ENCODE results near the gene EEIG2.
"Not testable (repeated sequence)": the region's sequence is repeated elsewhere in the genome, so short reads cannot be mapped to it uniquely, and the experiment has no call there.

The EEIG2 gene

DNA sequence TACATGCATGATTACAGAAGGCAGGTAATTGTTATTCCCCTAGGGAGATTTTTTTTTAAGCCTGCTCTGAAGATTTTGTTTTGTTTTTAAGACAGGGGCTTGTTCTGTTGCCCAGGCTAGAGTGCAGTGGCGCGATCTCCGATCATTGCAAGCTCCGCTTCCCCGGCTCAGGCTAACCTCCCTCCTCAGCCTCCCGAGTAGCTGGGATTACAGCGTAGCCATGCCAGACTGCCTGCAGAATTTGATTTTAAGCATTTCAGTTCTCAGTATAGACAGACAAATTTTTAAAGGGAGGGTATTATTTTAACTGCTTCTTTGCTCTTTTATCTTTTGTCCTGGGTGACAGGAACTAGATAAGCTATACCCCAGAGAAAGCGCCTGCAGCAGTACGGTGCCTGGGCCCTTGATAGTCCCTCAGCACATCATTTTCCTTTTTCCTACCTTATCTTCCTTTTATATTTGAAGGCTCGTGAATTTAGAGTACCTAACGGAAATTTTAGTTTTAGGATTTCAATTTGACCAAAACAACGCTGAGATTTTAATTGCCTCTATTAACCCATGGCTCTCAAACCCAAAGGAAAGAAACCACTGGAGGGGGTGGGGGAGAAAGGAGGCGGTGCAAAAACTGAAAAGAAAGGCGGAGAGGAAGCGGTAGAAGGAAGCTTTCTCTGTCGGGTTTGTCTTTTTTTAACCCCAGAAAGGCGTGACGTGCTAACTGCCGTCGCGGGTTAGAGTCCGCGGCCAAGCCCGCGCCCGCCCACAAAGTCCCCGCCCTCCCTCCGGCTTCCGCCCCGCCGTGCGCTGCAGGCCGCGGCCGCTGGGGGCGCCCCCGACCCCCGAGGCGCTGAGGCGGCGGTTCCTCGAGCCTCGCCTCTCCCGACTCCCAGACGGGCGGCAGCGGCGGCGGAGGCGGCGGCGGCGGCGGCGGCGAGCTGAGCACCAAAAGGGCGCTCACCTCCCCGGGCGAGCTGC, at the start of gene EEIG2:
Gene EEIG2 (plus strand): TSS at position 886 of the 972 bp plus-strand sequence. CDS start 329 bp downstream, outside the sequence.
- DNase-seq (ENCODE audit: low read depth in 2 of 2) = peak; percentile 87

DNA sequence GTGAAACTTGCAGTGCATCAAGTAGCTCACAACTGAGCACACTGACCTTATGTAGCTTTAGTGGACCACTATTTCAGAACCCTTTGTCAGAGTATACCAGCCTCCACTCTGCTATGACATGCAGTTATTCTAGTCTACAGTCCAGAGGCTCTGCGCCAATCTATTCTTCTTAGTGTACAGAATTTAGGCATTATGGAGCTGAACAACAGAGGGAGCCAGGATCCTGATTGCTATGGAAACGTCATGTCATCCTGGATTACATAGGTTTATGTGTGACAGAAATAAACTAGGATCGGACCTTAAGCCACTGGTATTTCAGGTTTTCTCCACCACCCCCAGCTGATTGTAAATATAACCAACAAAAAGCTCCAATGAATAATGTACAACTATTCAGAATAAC, 48.1 kb upstream of the EEIG2 start:
- DNase-seq (ENCODE audit: low read depth in 2 of 2) = no peak

DNA sequence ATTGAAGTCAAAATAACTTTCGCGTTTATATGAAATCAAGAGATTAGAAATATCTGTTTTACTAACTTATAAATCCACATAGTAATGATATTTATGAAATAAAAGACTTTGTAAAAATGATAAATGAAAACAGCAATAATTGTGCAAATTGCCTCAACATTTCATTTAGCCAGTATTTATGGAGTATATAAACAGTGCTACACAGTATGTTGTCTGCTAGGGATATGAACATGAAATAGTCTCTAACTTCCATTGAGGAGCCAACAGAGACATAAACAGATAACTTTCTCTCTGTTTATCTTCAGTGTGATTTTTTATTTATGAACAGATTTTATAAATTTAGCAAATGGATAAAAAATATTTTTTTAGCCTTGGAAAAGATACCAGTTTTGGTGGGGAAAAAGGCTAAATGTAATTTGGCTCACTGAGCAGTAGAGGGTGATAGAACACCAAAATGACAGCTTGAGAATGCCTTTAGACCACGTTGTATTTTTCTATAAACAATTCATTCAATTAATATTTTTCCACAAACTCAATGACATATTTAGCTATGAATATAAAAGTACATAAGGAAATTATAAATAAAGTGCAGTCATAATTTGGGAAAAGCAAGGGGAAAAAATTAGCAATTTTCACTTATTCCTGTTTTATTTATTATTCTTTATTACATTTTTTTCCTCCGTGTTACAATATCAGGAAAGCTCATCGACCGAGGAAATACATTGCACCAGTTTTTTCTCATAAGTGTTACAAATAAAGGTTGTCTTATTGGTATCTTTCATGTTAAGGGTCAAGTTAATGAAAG, 47.5 kb upstream of the EEIG2 start:
- DNase-seq (ENCODE audit: low read depth in 2 of 2) = no peak

DNA sequence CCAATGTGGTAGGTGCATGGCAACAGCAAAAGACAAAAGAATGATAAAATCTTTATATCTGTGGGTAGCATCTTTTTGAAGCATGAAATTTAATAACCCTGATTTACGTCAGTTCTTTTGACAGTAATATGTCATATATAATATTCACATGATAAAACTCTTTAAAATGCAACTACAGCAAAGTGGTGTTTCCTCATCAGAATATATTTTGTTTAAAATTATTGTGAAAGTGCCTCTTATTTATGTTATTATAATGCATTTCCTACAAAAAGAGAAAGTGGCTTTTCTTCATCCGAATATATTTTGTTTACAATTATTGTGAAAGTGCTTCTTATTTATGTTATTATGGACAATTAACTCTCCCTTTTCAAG, 46.9 kb upstream of the EEIG2 start:
- no peak for DNase-seq (ENCODE audit: low read depth in 2 of 2)

DNA sequence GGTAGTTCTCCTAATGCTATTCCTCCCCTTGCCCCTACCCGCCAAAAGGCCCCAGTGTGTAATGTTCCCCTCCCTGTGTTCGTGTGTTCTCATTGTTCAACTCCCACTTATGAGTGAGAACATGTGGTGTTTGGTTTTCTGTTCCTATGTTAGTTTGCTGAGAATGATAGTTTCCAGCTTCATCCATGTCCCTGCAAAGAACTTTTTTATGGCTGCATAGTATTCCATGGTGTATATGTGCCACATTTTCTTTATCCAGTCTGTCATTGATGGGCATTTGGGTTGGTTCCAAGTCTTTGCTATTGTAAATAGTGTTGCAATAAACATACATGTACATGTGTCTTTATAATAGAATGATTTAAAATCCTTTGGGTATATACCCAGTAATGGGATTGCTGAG, 46.0 kb upstream of the EEIG2 start:
- not testable (repeated sequence) for DNase-seq (ENCODE audit: low read depth in 2 of 2)

DNA sequence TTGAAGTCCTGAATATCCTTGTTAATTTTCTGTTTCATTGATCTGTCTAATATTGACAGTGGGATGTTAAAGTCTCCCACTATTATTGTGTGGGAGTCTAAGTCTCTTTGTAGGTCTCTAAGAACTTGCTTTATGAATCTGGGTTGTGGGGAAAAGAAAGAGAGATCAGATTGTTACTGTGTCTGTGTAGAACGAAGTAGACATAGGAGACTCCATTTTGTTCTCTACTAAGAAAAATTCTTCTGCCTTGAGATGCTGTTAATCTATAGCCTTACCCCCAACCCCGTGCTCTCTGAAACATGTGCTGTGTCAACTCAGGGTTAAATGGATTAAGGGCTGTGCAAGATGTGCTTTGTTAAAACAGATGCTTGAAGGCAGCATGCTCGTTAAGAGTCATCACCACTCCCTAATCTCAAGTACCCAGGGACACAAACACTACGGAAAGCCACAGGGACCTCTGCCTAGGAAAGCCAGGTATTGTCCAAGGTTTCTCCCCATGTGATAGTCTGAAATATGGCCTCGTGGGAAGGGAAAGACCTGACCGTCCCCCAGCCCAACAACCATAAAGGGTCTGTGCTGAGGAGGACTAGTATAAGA, 42.5 kb upstream of the EEIG2 start:
- not testable (repeated sequence) for DNase-seq (ENCODE audit: low read depth in 2 of 2)

DNA sequence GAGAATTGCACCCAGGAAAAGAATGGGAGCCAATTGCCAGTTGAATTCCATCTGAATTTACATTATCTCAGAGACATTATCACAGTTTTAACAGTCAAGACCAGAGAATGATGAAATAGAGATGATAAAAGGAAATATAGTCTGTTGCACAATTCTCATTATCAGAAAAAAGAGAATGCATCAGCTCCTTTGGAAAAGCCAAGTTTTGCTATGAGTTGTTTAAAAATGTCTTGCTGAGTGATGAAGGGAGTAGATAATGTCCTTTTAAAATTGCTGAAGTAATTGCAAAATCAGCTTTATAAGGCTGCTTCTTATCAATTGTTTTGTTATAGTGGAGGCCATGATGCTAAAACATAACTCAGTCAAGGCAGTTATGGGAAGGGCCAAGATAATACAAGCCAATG, 37.9 kb upstream of the EEIG2 start:
- no peak for DNase-seq (ENCODE audit: low read depth in 2 of 2)

DNA sequence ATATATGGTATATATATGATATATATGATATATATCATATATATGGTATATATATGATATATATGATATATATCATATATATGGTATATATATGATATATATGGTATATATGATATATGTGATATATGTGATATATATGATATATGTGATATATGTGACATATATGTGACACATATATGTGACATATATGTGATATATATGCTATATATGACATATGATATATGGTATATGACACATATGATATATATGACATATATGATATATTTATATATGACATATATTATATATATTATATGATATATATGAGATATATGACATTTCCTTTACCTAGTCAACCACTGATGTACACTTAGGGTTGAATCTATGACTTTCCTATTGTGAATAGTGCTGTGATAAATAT, 36.1 kb upstream of the EEIG2 start:
- DNase-seq (ENCODE audit: low read depth in 2 of 2) = no peak

DNA sequence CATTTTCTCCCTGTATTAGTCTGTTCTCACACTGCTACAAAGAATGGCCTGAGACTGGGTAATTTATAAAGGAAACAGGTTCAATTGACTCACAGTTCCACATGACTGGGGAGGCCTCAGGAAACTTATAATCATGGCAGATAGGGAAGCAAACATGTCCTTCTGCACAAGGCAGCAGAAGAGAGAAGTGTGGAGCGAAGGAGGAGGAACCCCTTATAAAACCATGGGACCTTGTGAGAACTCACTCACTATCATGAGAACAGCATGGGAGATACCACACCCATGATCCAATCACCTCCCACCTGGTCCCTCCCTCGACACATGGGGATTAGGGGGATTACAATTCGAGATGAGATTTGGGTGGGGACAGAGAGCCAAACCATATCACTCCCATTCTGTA, 35.2 kb upstream of the EEIG2 start:
- DNase-seq (ENCODE audit: low read depth in 2 of 2) = no peak

DNA sequence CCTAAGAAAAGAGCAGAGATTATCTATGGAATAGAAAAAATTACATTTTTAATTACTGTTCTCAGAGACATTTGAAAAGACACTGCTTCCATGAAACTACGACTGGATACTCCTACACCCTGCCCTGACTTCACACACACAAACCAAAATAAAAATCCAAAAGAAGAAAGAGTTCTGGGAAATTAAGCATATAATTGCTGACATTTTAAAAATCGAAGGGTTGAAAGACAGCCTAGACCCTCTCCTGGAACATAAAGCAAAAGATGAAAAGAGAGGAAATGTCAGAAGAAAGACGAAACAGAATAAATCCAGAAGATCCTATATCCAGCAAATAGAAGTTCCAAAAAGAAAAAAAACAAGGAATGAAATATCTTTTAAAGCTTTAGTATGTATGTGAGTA, 32.8 kb upstream of the EEIG2 start:
- no peak for DNase-seq (ENCODE audit: low read depth in 2 of 2)

DNA sequence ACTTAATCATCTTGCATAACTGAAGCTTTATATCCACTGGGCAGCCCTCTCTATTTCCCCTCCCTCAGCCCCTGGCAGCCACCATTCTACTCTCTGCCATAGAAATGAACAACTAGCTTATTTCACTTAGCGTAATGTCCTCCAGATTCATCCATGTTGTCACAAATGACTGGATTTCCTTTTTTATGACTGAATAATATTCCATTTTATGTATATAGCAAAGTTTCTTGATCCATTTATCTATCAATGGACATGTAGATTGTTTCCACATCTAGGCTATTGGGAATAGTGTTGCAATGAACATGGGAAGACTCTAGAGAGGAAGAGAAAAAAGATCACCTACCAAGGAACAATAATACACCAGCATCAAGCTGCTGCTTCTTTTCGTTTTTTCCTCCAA, 32.1 kb upstream of the EEIG2 start:
- DNase-seq (ENCODE audit: low read depth in 2 of 2) = no peak

DNA sequence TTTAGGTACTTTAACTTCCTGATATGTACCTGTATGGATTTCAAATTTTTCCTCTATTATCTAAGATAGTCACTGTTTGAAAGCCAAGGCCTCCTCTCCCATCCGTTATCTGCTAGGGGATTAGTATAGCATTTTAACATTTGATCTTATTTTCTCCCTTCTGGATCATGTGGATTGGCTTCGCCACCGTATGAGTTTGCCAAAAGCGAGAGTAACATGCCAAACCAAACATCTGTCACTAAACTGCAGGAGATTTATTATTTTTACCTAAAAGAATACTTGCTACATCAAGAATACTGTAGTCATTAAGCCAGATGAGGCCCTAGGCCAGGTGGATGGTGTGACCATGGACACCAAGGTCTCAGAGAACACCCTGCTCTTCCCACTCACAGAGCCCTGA, 28.5 kb upstream of the EEIG2 start:
- no peak for DNase-seq (ENCODE audit: low read depth in 2 of 2)

DNA sequence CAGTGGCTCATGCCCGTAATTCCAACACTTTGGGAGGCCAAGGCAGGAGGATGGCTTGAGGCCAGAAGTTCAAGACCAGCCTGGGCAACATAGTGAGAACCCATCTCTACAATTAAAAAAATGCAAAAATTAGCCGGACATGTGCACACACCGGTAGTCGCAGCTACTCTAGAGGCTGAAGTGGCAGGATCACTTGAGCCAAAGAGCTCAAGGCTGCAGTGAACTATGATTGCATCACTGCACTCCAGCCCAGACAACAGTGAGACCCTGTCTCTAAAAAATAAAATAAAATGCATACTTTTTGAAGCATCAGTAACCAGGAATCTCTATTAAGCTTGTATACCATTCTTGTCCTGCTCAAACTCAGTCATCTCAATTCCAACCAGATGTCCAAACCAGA, 27.2 kb upstream of the EEIG2 start:
- DNase-seq (ENCODE audit: low read depth in 2 of 2) = no peak

DNA sequence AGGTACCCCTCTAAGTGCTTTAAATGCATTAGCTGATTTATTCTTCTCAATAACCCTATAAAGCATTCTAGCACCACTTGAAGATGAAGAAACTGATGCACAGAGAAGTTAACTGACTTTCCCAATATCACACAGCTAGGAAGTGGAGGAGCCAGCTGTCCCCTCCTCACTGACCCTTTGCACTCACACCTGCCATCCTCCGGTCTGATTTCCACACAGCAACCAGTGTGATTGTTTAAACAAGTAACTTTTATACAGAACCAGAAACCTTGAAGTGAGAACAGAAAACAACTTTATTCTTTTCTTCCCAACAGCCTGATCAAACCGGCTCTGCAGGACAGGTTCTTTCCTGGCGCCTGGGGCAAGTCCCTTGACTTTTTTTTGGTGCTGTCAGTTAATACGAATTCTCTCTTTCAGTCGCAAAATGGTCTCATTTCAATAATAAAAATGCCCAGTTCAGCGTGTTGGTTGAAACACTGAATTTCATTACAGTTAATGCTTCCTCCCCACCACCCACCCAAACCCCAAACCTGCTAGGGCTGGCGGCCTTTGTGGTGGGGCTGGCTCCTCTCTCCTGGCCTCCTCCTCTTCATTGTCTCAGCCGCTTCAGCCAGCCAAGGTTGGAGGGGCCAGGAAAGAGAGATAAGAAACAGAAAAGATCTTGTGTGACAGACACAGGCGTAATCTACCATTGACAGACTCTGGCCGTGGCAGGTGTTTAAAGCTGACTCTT, 26.4 kb upstream of the EEIG2 start:
- DNase-seq (ENCODE audit: low read depth in 2 of 2) = peak in 1 of 2 donors; percentile 21

DNA sequence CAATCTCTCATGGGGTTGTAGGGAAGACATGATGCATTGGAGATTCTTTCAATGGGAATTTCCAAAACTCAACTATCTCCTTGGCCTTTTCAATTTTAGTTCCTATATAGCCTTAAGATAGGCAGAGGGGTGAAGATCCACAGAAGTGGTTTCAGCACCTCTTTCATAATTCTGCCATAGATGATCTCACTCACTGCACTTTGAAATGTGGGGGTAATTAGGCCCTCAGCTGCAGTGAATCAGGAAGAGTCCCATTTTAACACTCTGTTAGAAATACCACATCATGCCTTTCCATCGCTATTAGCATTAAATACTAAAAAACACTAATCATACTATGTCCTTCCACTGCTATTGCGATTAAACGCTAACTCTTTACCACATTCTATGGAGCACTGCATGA, 25.1 kb upstream of the EEIG2 start:
- DNase-seq (ENCODE audit: low read depth in 2 of 2) = no peak

DNA sequence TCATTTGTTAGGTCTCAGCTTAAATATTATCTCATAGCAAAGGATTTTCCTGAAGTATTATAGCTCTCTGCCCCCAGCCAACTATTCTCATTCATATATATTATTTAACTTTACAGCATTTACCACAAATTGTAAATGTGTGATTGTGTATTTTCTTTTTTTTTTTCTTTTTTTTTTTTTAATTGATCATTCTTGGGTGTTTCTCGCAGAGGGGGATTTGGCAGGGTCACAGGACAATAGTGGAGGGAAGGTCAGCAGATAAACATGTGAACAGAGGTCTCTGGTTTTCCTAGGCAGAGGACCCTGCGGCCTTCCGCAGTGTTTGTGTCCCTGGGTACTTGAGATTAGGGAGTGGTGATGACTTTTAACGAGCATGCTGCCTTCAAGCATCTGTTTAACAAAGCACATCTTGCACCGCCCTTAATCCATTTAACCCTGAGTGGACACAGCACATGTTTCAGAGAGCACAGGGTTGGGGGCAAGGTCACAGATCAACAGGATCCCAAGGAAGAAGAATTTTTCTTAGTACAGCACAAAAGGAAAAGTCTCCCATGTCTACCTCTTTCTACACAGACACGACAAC, 24.5 kb upstream of the EEIG2 start:
- DNase-seq (ENCODE audit: low read depth in 2 of 2) = not testable (repeated sequence)

DNA sequence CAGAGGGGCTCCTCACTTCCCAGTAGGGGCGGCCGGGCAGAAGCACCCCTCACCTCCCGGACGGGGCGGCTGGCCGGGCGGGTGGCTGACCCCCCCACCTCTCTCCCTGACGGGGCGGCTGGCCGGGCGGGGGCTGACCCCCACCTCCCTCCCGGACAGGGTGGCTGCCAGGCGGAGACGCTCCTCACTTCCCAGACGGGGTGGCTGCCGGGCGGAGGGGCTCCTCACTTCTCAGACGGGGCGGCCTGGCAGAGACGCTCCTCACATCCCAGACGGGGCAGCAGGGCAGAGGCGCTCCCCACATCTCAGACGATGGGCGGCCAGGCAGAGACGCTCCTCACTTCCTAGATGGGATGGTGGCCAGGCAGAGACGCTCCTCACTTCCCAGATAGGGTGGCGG, 23.9 kb upstream of the EEIG2 start:
- not testable (repeated sequence) for DNase-seq (ENCODE audit: low read depth in 2 of 2)

DNA sequence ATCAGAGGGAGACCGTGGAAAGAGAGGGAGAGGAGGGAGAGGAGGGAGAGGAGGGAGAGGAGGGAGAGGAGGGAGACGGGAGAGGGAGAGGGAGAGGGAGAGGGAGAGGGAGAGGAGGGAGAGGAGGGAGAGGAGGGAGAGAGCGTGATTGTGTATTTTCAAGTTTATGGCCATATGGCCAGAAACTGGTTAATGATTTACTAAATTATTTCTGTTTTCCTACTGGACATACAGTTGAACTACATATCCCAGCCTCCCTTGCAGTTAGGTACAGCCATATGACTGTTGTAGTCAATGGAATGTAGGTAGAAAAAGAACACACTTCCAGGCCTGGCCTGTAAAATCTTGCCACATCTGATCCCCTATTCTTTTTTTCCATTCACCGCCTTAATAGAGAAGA, 23.1 kb upstream of the EEIG2 start:
- DNase-seq (ENCODE audit: low read depth in 2 of 2) = not testable (repeated sequence)

DNA sequence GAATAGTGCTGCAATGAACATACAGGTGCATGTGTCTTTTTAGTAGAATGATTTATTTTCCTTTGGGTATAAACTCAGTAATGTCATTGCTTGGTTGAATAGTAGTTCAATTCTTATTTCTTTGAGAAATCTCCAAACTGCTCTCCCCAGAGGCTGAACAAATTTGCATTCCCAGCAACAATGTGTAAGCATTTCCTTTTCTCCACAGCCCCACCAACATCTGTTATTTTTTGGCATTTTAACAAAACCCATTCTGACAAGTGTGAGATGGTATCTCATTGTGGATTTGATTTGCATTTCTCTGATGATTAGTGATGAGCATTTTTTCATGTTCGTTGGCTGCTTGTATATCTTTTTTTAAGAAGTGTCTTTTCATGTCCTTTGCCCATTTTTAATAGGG, 21.9 kb upstream of the EEIG2 start:
- DNase-seq (ENCODE audit: low read depth in 2 of 2) = no peak

DNA sequence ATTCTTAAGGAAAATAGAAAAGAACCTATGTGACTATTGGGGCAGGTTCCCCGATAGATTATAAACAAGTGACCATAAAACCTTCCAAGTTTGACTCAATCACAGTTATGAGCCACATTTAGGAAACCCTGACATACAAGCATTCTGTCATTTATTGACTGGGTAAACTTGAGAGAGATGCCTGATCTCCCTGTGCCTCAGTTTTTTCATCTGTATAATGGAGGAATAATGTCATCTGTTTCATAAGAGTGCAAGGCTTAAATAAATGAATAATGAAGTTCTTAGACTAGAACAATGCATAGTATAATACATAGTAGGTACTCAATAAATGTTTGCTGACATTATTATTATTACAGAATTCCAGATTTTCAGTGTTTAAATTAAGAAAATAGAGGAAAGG, 18.9 kb upstream of the EEIG2 start:
- no peak for DNase-seq (ENCODE audit: low read depth in 2 of 2)

DNA sequence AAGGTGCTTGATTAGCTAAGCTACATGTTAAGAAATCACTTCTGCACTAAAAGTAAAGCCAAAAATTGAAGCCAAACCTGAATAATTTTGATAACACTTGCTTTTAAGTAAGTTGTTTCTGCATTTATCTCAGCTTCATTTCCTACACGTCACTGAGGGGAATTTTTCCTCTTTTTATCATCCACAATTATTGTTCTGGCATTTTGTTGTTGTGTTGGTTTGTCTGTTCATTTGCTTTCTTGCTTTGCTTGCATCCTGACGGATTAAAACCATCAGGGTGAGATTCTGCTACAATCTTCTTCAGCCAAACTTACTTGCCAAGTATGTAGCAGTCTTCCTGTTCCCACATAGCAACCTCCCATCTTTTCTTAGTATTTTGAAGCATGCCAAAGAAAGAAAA, 18.0 kb upstream of the EEIG2 start:
- no peak for DNase-seq (ENCODE audit: low read depth in 2 of 2)
